ENCODE measurements around the gene CBFA2T3.

- TF ChIP-seq ZBTB7A (tag by site-specific recombination; IDR thresholded peaks at IDR 0.05; ENCODE audit: low read depth): no peak
- TF ChIP-seq, protein P1, sequence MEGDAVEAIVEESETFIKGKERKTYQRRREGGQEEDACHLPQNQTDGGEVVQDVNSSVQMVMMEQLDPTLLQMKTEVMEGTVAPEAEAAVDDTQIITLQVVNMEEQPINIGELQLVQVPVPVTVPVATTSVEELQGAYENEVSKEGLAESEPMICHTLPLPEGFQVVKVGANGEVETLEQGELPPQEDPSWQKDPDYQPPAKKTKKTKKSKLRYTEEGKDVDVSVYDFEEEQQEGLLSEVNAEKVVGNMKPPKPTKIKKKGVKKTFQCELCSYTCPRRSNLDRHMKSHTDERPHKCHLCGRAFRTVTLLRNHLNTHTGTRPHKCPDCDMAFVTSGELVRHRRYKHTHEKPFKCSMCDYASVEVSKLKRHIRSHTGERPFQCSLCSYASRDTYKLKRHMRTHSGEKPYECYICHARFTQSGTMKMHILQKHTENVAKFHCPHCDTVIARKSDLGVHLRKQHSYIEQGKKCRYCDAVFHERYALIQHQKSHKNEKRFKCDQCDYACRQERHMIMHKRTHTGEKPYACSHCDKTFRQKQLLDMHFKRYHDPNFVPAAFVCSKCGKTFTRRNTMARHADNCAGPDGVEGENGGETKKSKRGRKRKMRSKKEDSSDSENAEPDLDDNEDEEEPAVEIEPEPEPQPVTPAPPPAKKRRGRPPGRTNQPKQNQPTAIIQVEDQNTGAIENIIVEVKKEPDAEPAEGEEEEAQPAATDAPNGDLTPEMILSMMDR (tag by site-specific recombination; IDR thresholded peaks at IDR 0.05): no peak
- TF ChIP-seq REST (tag by site-specific recombination; IDR thresholded peaks at IDR 0.05): no peak
- TF ChIP-seq, protein P2, sequence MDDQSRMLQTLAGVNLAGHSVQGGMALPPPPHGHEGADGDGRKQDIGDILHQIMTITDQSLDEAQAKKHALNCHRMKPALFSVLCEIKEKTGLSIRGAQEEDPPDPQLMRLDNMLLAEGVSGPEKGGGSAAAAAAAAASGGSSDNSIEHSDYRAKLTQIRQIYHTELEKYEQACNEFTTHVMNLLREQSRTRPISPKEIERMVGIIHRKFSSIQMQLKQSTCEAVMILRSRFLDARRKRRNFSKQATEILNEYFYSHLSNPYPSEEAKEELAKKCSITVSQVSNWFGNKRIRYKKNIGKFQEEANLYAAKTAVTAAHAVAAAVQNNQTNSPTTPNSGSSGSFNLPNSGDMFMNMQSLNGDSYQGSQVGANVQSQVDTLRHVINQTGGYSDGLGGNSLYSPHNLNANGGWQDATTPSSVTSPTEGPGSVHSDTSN (CRISPR knock-in tag; IDR thresholded peaks at IDR 0.05): no peak
Observed at GRCh38 chr16:88839745-88840599, 137.0 kb downstream of the CBFA2T3 start.

Measured in HEK293 (cell line).